HepG2 (cell line): ENCODE data around the gene ZFR2.

Experiments
- ATF2 ChIP-seq: sonication (generic); formaldehyde crosslinking; IDR thresholded peaks from 2 replicates; pipeline ENCODE4 v1.4.0; 2020; ENCODE audit warnings: missing genetic modification reagents
- BHLHE40 ChIP-seq: IDR thresholded peaks from 2 replicates; pipeline ENCODE4 v1.6.1; 2011; ENCODE audit warnings: low read length, improper control_type of control experiment
- CHD4 ChIP-seq: fragments of 200-600 bp; sonication (generic); IDR thresholded peaks from 2 replicates; pipeline ENCODE4 v1.7.0; 2017; ENCODE audit warnings: mild to moderate bottlenecking, low read length, borderline replicate concordance
- MAFG ChIP-seq: sonication (generic); formaldehyde crosslinking; IDR thresholded peaks from 2 replicates; pipeline ENCODE4 v1.5.1; 2020; ENCODE audit warnings: mild to moderate bottlenecking, missing genetic modification reagents
- PBX3 ChIP-seq: sonication (generic); formaldehyde crosslinking; IDR thresholded peaks from 2 replicates; pipeline ENCODE4 v1.8.1; 2023; ENCODE audit warnings: missing genetic modification reagents, inconsistent platforms, borderline replicate concordance
- POLR2A ChIP-seq, 2 experiments: IDR thresholded peaks; 2 replicates each; pipeline ENCODE4 v1.6.1; 2011; ENCODE audit warnings: low read depth in 2 of 2, low read length in 2 of 2, mild to moderate bottlenecking in 1 of 2, moderate library complexity in 1 of 2; ENCODE audit not compliant: insufficient read depth in 1 of 2
- RFX5 ChIP-seq: IDR thresholded peaks from 2 replicates; pipeline ENCODE4 v1.6.1; 2011; ENCODE audit warnings: low read depth, low read length, improper control_type of control experiment
- STAG1 ChIP-seq: sonication (generic); formaldehyde crosslinking; IDR thresholded peaks from 2 replicates; pipeline ENCODE4 v1.4.0; 2020; ENCODE audit warnings: missing genetic modification reagents
- TAF15 ChIP-seq: fragments of 200-400 bp; formaldehyde crosslinking; IDR thresholded peaks from one replicate; pipeline ENCODE4 v1.6.1; 2018; ENCODE audit warnings: mild to moderate bottlenecking, low read depth, low read length; ENCODE audit not compliant: poor library complexity, severe bottlenecking
- ZNF292 ChIP-seq: sonication (generic); formaldehyde crosslinking; IDR thresholded peaks from 2 replicates; pipeline ENCODE4 v1.8.1; 2022; ENCODE audit warnings: mild to moderate bottlenecking, low read depth, missing genetic modification reagents, borderline replicate concordance
- TF ChIP-seq, protein P1 (sequence below): sonication (generic); formaldehyde crosslinking; IDR thresholded peaks from 2 replicates; pipeline ENCODE4 v1.5.0; 2020; ENCODE audit warnings: mild to moderate bottlenecking, missing genetic modification reagents, moderate library complexity

DNA sequence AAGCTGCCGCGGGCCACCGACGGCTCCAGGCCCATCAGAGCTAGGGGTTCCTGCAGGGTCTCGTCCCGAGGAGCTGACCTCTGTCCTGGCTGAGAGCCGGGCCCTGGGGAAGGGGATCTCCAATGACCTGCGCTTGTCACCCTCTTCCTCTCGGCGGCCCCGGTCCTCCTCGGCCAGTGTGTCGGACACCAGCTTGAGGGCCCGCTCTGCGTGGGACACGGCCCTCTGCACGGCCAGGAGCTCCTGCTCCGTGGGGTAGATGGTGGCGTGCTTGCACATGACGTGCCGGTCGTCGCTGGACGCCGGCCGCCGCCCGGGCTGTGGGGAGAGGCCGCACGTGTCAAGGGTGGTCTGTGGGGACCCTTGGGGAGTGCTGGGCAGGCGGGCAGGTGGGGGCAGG is 49.9 kb downstream of the ZFR2 start:
- TF ChIP-seq ZNF292 (CRISPR knock-in tag), result no peak
- no peak for TF ChIP-seq POLR2A (IDR thresholded peaks at IDR 0.05; ENCODE audit: insufficient read depth in 1 of 2, low read depth in 2 of 2, low read length in 2 of 2)
- no peak for TF ChIP-seq CHD4
- no peak for TF ChIP-seq TAF15
- no peak for TF ChIP-seq STAG1 (CRISPR knock-in tag)
- no peak for TF ChIP-seq RFX5
- no peak for TF ChIP-seq BHLHE40
- TF ChIP-seq, protein P1, sequence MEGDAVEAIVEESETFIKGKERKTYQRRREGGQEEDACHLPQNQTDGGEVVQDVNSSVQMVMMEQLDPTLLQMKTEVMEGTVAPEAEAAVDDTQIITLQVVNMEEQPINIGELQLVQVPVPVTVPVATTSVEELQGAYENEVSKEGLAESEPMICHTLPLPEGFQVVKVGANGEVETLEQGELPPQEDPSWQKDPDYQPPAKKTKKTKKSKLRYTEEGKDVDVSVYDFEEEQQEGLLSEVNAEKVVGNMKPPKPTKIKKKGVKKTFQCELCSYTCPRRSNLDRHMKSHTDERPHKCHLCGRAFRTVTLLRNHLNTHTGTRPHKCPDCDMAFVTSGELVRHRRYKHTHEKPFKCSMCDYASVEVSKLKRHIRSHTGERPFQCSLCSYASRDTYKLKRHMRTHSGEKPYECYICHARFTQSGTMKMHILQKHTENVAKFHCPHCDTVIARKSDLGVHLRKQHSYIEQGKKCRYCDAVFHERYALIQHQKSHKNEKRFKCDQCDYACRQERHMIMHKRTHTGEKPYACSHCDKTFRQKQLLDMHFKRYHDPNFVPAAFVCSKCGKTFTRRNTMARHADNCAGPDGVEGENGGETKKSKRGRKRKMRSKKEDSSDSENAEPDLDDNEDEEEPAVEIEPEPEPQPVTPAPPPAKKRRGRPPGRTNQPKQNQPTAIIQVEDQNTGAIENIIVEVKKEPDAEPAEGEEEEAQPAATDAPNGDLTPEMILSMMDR, result no peak
- no peak for TF ChIP-seq MAFG (CRISPR knock-in tag)
- TF ChIP-seq PBX3 (CRISPR knock-in tag), result no peak
- no peak for TF ChIP-seq ATF2 (CRISPR knock-in tag)
